NCI-H1694 treated with DMSO at 0.1 percent for 48 hours (cell line): ENCODE results near the gene UBQLN2.
A peak's percentile ranks its signal among the peaks of the same experiment; 100 is the strongest.
"Not testable (repeated sequence)": the region's sequence is repeated elsewhere in the genome, so short reads cannot be mapped to it uniquely, and the experiment has no call there.

Experiments used
- DNase-seq: peaks from one replicate; lab custom pipeline; 2025; lab: John Stamatoyannopoulos, UW

UBQLN2 gene

GRCh38 chrX:56563231-56564161 is at the start of gene UBQLN2:
UBQLN2 (plus strand) TSS chrX:56563627; CDS start chrX:56563874, 247 bp downstream.
- DNase-seq, result peak; percentile 76

DNA sequence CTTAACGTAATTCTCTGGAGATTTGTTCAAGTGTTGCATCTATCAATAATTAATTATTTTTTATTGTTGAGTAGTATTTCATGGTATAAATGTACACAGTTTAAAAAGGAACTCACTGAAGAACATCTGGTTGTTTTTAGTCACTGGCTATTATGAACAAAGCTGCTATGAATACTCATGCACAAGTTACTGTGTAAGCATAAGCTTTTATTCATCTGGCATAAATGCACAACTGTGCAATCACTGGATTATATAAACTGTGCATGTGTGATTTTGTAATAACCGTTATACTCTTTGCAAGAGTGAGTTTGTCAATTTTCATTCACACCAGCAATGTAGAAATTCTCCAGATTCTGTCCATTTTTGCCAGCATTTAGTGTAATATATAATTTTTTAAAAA is 43.8 kb upstream of the UBQLN2 start:
- DNase-seq, result no peak

GRCh38 chrX:56529482-56530007 is 33.9 kb upstream of the UBQLN2 start:
- not testable (repeated sequence) for DNase-seq

DNA sequence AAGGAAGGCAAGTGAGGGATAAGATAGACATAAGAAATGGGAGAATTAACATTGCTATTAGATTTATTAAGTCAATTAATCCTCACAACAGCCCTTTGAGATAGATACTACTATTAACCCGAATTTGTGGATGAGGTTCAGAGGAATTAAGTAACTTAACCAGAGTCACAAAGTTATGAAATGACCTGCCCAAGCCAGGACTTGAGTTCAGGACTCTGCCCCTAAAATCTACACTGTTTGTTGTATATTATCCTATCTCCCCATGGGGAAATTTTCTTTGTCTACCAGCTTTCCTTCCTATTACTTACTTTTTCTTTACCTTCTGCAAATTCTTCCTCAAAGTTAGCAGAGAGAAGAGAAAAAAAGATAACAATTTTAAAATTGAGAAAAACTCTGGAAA is 33.4 kb upstream of the UBQLN2 start:
- no peak for DNase-seq

GRCh38 chrX:56550667-56551066 is 12.8 kb upstream of the UBQLN2 start:
- DNase-seq, result no peak

DNA sequence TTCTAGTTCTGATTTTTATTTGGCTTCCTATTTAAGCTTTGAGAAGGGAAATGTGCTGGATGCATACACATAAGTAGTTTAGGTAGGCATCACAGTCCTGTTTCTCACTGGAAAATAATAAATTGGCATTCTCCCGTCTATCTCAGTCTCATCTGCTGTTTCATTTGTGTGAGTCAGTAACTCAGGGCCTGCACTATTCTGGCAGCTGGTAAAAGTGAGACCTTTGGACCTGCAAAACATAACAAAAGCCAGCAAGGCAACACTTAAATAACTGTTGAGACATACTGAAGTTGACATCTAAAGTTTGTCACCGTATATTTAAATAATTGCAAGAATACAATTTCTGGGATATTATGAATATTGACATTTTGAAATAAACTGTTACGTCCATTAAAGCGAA is 8.6 kb upstream of the UBQLN2 start:
- no peak for DNase-seq

GRCh38 chrX:56557376-56557929 is 6.0 kb upstream of the UBQLN2 start:
- DNase-seq, result no peak

GRCh38 chrX:56564164-56564885 is 898 bp downstream of the UBQLN2 start:
- peak; percentile 41 for DNase-seq

GRCh38 chrX:56564921-56565840 is 1.8 kb downstream of the UBQLN2 start:
- peak; percentile 34 for DNase-seq

- DNase-seq, result no peak
Measured at GRCh38 chrX:56569378-56570057, 6.1 kb downstream of the UBQLN2 start.

- no peak for DNase-seq
Measured at GRCh38 chrX:56572975-56573374, 9.5 kb downstream of the UBQLN2 start.

- no peak for DNase-seq
Measured at GRCh38 chrX:56574861-56575260, 11.4 kb downstream of the UBQLN2 start.

- no peak for DNase-seq
Measured at GRCh38 chrX:56576721-56577120, 13.3 kb downstream of the UBQLN2 start.

DNA sequence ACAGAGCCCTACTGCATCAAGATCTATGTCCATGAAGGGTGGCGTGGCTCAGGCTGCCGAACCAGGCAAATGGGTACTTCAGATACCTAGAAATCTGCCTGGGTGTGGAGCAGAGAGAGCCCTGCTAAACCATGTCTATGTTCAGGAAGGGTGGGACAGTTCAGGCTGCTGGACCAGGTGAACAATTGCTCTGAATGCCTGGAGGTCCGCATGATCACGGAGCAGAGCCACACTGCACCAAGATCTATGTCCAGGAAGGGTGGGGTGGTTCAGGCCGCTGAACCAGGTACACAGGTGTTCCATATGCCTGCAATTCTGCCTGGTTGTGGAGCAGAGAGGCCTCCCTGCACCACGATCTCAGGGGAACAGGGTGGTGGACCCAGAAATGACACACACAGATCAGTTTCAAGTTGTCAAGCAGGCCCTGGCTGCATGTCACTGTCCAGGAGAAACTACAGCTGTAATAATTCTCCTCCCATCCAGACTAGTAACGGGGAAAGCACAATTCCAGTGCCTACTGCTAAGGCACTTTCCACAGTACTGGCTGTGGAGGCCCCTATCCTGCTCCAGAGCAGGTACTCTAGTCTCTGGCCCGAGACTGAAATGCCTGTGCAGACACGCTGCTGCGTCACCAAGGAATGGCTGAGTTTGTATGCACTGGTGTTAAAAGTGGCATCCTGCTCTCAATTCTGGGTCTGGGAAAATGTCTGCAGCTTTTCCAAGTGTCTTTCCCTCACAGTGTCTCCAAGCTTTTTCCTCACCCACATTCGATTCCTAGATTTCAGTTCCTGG is 25.2 kb downstream of the UBQLN2 start:
- no peak for DNase-seq

GRCh38 chrX:56591830-56592229 is 28.4 kb downstream of the UBQLN2 start:
- not testable (repeated sequence) for DNase-seq

- DNase-seq, result no peak
Measured at GRCh38 chrX:56600141-56600540, 36.7 kb downstream of the UBQLN2 start.

DNA sequence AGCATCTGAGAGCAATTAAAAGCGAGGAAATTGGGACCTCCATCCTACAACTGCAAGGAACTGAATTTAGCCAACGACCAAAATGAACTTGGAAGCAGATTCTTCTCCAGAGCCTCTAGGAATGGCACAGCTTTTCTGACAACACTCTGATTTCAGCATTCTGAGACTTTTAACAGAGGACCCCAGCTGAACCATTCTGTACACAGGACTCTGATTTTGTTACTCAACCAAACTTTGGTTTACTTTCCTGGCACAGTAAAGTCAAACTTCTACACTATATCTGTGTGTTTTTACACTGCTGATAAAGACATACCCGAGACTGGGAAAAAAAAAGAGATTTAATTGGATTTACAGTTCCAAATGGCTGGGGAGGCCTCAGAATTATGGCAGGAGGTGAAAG is 37.6 kb downstream of the UBQLN2 start:
- no peak for DNase-seq

DNA sequence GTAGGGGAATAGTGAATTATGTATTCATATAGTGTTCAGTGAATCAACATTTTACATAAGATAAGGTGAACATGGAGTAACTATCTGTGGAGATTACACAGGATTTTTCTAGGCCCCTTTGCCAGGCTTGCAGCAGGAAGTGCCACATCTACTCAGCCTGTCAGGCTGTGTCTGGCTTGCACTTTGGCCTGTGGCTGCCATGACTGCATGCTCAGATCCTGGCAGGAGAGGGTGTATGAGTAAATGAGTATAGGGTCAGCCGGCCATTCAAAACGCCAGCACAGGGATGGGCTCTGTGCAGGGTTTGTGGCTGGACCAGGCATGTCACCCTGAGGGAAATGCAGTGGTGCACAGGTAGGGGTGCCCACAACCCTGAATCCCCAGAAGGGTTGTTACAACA is 51.9 kb downstream of the UBQLN2 start:
- DNase-seq, result no peak
